Left lung (tissue), 10 donors: ENCODE results near the gene WNT9B. TPM values are rescaled to one million over a fixed set of nuclear protein-coding genes. Genes with fewer than 3 reads are reported as not detected.

Experiments
- ATAC-seq: fragments of 200-7000 bp; cut with Tn5 transposase; one replicate; pipeline ENCODE4 v1.9.1; 2020; ENCODE audit warnings: moderate library complexity
- DNase-seq, 4 donors: peaks; one replicate each; pipeline ENCODE4 v3.0.0-alpha.2; 2013 to 2020
- H3K27ac ChIP-seq, 2 donors: fragments of 200-600 bp; sonication (generic) in 1 of 2; one replicate each; pipeline versions ENCODE4 v1.5.0 to v1.8.0; 2020 to 2021
- H3K27me3 ChIP-seq, 2 donors: fragments of 200-600 bp; sonication (generic) in 1 of 2; one replicate each; pipeline versions ENCODE4 v1.5.0 to v1.8.0; 2020 to 2021
- H3K36me3 ChIP-seq, 2 donors: fragments of 200-600 bp; sonication (generic) in 1 of 2; one replicate each; pipeline versions ENCODE4 v1.5.0 to v1.8.0; 2020 to 2021
- H3K4me1 ChIP-seq, 2 donors: fragments of 200-600 bp; one replicate each; pipeline ENCODE4 v1.8.0; 2021
- H3K4me3 ChIP-seq, 2 donors: fragments of 200-600 bp; sonication (generic) in 1 of 2; one replicate each; pipeline versions ENCODE4 v1.5.0 to v1.8.0; 2020 to 2021; ENCODE audit warnings: mild to moderate bottlenecking in 1 of 2
- H3K9me3 ChIP-seq, 2 donors: fragments of 200-600 bp; sonication (generic) in 1 of 2; one replicate each; pipeline versions ENCODE4 v1.5.0 to v1.8.0; 2020 to 2021
- CTCF ChIP-seq, 2 donors: fragments of 200-600 bp; sonication (generic) in 1 of 2; IDR thresholded peaks; one replicate each; pipeline versions ENCODE4 v1.5.0 to v1.8.0; 2021; ENCODE audit warnings: antibody characterized with exemption in 2 of 2
- intact Hi-C, 2 donors: fragments of 100-400 bp; cut with DNase I; formaldehyde crosslinking; loops; one replicate each; pipeline versions ENCODE4 v1.11.2 to v1.14.2; 2022
- polyA plus RNA-seq, 6 donors: library from polyadenylated mRNA; unstranded; fragments of 120-200 nt; gene quantifications; one replicate each; pipeline ENCODE4 v1.2.1, GENCODE V29; 2013; ENCODE audit not compliant: insufficient read length in 6 of 6
- total RNA-seq, 2 donors: library from RNA; stranded (reverse); fragmentation: NEBNext Ultra II Directional; extraction: Animal tissue kit (Norgen Biotek cat#: 25700); gene quantifications; one replicate each; pipeline ENCODE4 v1.2.1, GENCODE V29; 2021
- donor health status: DM: no; HTN: yes; CAD: no.
- donor health status: DM: no; HTN: no; CAD: no.

Gene WNT9B
- total and polyA plus RNA-seq, 8 donors = 0.07 to 1.2 (median 0.21) TPM

GRCh38 chr17:46863383-46864121 is 12.2 kb downstream of the WNT9B start:
- Histone ChIP-seq H3K9me3 (no peaks in the 10 kb centered on the region), H3K4me1 (no peaks in the 10 kb centered on the region), H3K4me3 (no peak overlapping the region), H3K27ac (no peak overlapping the region), H3K36me3 (no peaks in the 10 kb centered on the region), H3K27me3 (peaks cover 0 to 38% of the 10 kb centered on the region in 2 donors)
- no peak for TF ChIP-seq CTCF (IDR thresholded peaks at IDR 0.05)
- no peak for DNase-seq
- intact Hi-C loops = no loop called here
- no peak for ATAC-seq

DNA sequence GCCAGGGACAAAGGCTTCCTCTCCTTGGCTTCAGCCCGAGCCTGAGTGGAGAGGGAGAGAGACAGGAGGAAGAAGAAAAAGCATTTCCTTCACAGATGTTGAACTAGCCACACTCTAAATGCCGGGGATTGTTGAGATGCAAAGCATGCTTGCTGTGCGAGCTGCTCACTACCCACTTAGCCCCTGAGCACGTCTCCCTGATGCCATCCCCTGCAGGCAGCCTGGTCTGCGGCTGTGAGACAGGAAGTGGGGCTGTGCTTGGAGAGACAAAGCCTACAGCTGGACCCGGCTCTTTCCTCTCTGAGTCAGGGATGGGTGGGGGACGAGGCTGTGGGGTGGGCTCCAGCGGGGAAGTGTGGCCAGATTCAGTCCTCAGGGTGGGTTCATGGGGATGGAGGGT is 13.7 kb downstream of the WNT9B start:
- DNase-seq (no peak), ATAC-seq (no peak)
- Histone ChIP-seq H3K27ac (no peak overlapping the region), H3K4me3 (no peak overlapping the region), H3K4me1 (no peaks in the 10 kb centered on the region), H3K9me3 (no peaks in the 10 kb centered on the region), H3K36me3 (no peaks in the 10 kb centered on the region), H3K27me3 (peaks cover 0 to 31% of the 10 kb centered on the region in 2 donors)
- intact Hi-C loops = no loop called here
- TF ChIP-seq CTCF (IDR thresholded peaks at IDR 0.05) = no peak

GRCh38 chr17:46866325-46866724 is 14.9 kb downstream of the WNT9B start:
- ATAC-seq (no peak), DNase-seq (no peak)
- no peak for TF ChIP-seq CTCF (IDR thresholded peaks at IDR 0.05)
- Histone ChIP-seq H3K36me3 (no peaks in the 10 kb centered on the region), H3K4me1 (no peaks in the 10 kb centered on the region), H3K9me3 (no peaks in the 10 kb centered on the region), H3K4me3 (no peak overlapping the region), H3K27me3 (peaks cover 0 to 31% of the 10 kb centered on the region in 2 donors), H3K27ac (no peak overlapping the region)
- intact Hi-C loops = no loop called here

DNA sequence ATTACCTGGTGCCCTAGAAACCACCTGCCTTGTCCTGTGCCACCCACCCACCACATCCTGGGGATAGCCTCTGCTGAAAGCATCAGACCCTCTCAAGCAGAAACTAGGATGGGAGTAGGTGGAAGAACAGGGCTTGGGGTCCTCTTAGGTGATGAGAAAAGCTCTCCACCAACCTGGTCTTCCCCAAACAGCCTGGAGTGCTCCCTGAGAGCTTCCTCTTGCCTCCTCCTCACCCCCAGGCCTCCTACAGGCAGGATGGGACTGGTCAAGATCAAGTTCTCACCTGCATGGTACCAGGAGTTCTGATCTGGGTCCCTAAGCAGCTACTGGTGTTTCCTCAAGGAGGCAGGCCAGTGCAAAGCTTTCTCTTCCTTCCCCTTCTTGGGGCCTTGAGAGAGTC is 15.4 kb downstream of the WNT9B start:
- no peaks in the 10 kb centered on the region for H3K4me1 ChIP-seq
- peaks cover 0 to 31% of the 10 kb centered on the region in 2 donors for H3K27me3 ChIP-seq
- H3K36me3 ChIP-seq = no peaks in the 10 kb centered on the region
- no peak overlapping the region for H3K4me3 ChIP-seq
- no peak for DNase-seq
- H3K27ac ChIP-seq = no peak overlapping the region
- intact Hi-C loops = no loop called here
- H3K9me3 ChIP-seq = no peaks in the 10 kb centered on the region
- no peak for TF ChIP-seq CTCF (IDR thresholded peaks at IDR 0.05)
- no peak for ATAC-seq

GRCh38 chr17:46868689-46869187 is 17.4 kb downstream of the WNT9B start:
- no peaks in the 10 kb centered on the region for H3K36me3 ChIP-seq
- no peak for DNase-seq
- H3K9me3 ChIP-seq = no peaks in the 10 kb centered on the region
- no peaks in the 10 kb centered on the region for H3K4me1 ChIP-seq
- H3K4me3 ChIP-seq = no peak overlapping the region
- ATAC-seq = no peak
- TF ChIP-seq CTCF (IDR thresholded peaks at IDR 0.05) = no peak
- no peak overlapping the region for H3K27ac ChIP-seq
- peaks cover 0 to 17% of the 10 kb centered on the region in 2 donors for H3K27me3 ChIP-seq
- intact Hi-C loops = no loop called here
